ENCODE results near the gene GRIK1. TPM values are rescaled to one million over a fixed set of nuclear protein-coding genes. Genes with fewer than 3 reads are reported as not detected.

Gene GRIK1
- total RNA-seq, 4 donors from 2014 or later = 1.2 to 7.4 (median 1.3) TPM; not detected in 1

- Histone ChIP-seq H3K9me3 (no peaks in the 10 kb centered on the region), H3K27me3 (no peaks in the 10 kb centered on the region), H3K27ac (no peak overlapping the region), H3K4me1 (no peaks in the 10 kb centered on the region), H3K4me3 (no peak overlapping the region), H3K36me3 (no peaks in the 10 kb centered on the region)
- TF ChIP-seq, protein P1, sequence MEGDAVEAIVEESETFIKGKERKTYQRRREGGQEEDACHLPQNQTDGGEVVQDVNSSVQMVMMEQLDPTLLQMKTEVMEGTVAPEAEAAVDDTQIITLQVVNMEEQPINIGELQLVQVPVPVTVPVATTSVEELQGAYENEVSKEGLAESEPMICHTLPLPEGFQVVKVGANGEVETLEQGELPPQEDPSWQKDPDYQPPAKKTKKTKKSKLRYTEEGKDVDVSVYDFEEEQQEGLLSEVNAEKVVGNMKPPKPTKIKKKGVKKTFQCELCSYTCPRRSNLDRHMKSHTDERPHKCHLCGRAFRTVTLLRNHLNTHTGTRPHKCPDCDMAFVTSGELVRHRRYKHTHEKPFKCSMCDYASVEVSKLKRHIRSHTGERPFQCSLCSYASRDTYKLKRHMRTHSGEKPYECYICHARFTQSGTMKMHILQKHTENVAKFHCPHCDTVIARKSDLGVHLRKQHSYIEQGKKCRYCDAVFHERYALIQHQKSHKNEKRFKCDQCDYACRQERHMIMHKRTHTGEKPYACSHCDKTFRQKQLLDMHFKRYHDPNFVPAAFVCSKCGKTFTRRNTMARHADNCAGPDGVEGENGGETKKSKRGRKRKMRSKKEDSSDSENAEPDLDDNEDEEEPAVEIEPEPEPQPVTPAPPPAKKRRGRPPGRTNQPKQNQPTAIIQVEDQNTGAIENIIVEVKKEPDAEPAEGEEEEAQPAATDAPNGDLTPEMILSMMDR (IDR thresholded peaks at IDR 0.05) = no peak
- no peak for TF ChIP-seq POLR2A (IDR thresholded peaks at IDR 0.05)
- DNase-seq = no peak
These were observed 335.7 kb downstream of the GRIK1 start for GRCh38 chr21:29604076-29604475.

DNA sequence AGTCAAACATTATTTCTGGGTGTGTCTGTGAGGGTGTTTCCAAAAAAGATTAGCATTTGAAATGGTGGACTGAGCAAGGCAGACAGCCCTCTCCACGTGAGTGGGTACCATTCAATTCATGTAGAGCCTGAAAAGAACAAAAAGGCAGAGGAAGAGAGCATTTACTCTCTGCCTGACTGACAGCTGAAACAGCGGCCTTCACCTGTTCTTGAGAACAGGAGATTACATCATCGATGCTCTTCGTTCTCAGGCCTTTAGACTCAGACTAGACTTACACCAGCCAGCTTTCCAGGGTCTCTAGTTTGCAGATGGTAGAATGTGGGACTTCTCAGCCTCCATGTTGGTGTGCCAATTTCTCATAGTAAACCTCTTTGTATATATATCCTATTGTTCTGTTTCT, 338.7 kb downstream of the GRIK1 start:
- Histone ChIP-seq H3K27me3 (no peaks in the 10 kb centered on the region), H3K36me3 (no peaks in the 10 kb centered on the region), H3K4me3 (no peak overlapping the region), H3K27ac (no peak overlapping the region), H3K4me1 (no peaks in the 10 kb centered on the region), H3K9me3 (no peaks in the 10 kb centered on the region)
- TF ChIP-seq POLR2A (IDR thresholded peaks at IDR 0.05) = no peak
- TF ChIP-seq, protein P1 (IDR thresholded peaks at IDR 0.05) = no peak
- DNase-seq = no peak

- Histone ChIP-seq H3K4me1 (no peaks in the 10 kb centered on the region), H3K27me3 (no peaks in the 10 kb centered on the region), H3K27ac (no peak overlapping the region), H3K9me3 (no peaks in the 10 kb centered on the region), H3K36me3 (no peaks in the 10 kb centered on the region), H3K4me3 (no peak overlapping the region)
- TF ChIP-seq POLR2A (IDR thresholded peaks at IDR 0.05) = no peak
- TF ChIP-seq, protein P1 (IDR thresholded peaks at IDR 0.05) = no peak
- DNase-seq = no peak
These were observed 353.1 kb downstream of the GRIK1 start for GRCh38 chr21:29586696-29587095.

DNA sequence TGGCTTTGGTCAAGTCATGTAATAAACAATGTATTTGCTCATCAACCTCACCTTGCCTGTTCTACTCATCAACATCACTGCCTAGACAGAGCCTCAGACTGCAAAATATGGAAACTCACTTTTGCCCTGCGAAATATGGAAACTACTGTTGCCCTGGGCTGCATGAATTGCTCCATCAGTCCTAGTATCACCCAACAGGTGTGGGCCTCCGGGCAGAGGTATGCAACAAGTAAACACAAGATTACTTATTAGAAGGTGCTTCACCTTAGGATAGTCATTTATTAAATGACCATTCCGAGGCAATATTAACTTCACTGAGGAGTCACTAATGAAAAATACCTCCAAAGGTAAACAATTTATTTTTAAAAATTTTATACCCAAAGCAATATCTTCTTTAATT, 354.3 kb downstream of the GRIK1 start:
- no peaks in the 10 kb centered on the region for H3K27me3 ChIP-seq
- no peaks in the 10 kb centered on the region for H3K9me3 ChIP-seq
- no peaks in the 10 kb centered on the region for H3K36me3 ChIP-seq
- no peak for DNase-seq
- no peak overlapping the region for H3K27ac ChIP-seq
- TF ChIP-seq, protein P1 (IDR thresholded peaks at IDR 0.05) = no peak
- TF ChIP-seq POLR2A (IDR thresholded peaks at IDR 0.05) = no peak
- no peak overlapping the region for H3K4me3 ChIP-seq
- no peaks in the 10 kb centered on the region for H3K4me1 ChIP-seq

- Histone ChIP-seq H3K27me3 (no peaks in the 10 kb centered on the region), H3K4me1 (no peaks in the 10 kb centered on the region), H3K9me3 (no peaks in the 10 kb centered on the region), H3K27ac (no peak overlapping the region), H3K36me3 (no peaks in the 10 kb centered on the region), H3K4me3 (no peak overlapping the region)
- no peak for DNase-seq
- TF ChIP-seq, protein P1 (IDR thresholded peaks at IDR 0.05) = no peak
- TF ChIP-seq POLR2A (IDR thresholded peaks at IDR 0.05) = no peak
These were observed 356.3 kb downstream of the GRIK1 start for GRCh38 chr21:29583424-29583924.

GRCh38 chr21:29582855-29583254, 356.9 kb downstream of the GRIK1 start:
- DNase-seq = no peak

More at GRCh38 chr21:29582855-29583254, 356.9 kb downstream of the GRIK1 start:
- Histone ChIP-seq H3K27me3 (no peaks in the 10 kb centered on the region), H3K4me3 (no peak overlapping the region), H3K9me3 (no peaks in the 10 kb centered on the region), H3K4me1 (no peaks in the 10 kb centered on the region), H3K36me3 (no peaks in the 10 kb centered on the region), H3K27ac (no peak overlapping the region)
- TF ChIP-seq, protein P1 (IDR thresholded peaks at IDR 0.05) = no peak
- TF ChIP-seq POLR2A (IDR thresholded peaks at IDR 0.05) = no peak

Data from Peyer's patch (tissue), 4 donors.